GM12878 (cell line): ENCODE measurements around the gene ZNF124. TPM values are rescaled to one million over a fixed set of nuclear protein-coding genes. Genes with fewer than 3 reads are reported as not detected.

Experiments
- ATAC-seq: fragments of 200-7000 bp; cut with Tn5 transposase; 3 replicates; pipeline ENCODE4 v1.9.1; 2020; ENCODE audit warnings: mild to moderate bottlenecking, moderate library complexity
- BruUV-seq: library from RNA; stranded (reverse); fragments of 400-500 nt; replicated peaks from 2 replicates; lab custom pipeline; 2021; lab: Mats Ljungman, UMichigan
- CTCF ChIA-PET: fragments of 300-600 bp; sonication (Branson Sonifier 250); formaldehyde crosslinking; extraction: SDS; loops from one replicate; lab custom pipeline; 2021; ENCODE audit warnings: inconsistent platforms; lab: Yijun Ruan, JAX
- POLR2A ChIA-PET: fragments of 350-600 bp; formaldehyde crosslinking; extraction: SDS; loops from one replicate; lab custom pipeline; 2021; ENCODE audit warnings: inconsistent platforms; lab: Charles Lee
- RAD21 ChIA-PET: fragments of 300-600 bp; sonication (Branson Sonifier 250); formaldehyde crosslinking; loops from one replicate; lab custom pipeline; 2023; ENCODE audit warnings: antibody characterized with exemption; ENCODE audit not compliant: unreplicated experiment; lab: Charles Lee
- SMC1A ChIA-PET: fragments of 300-600 bp; sonication (Branson Sonifier 250); formaldehyde crosslinking; loops from one replicate; lab custom pipeline; 2023; ENCODE audit not compliant: unreplicated experiment, uncharacterized antibody; lab: Charles Lee
- DNase-seq: peaks from one replicate; pipeline ENCODE4 v3.0.0-alpha.2; 2011; ENCODE audit warnings: low read depth, low spot score
- FAIRE-seq: peaks from 3 replicates; lab custom pipeline; 2011; peaks lifted over from hg19 to GRCh38; lab: Jason Lieb, UNC
- H2AFZ ChIP-seq: 2 replicates; pipeline ENCODE4 v1.6.0; 2011; ENCODE audit warnings: low read depth, low read length, control low read depth; ENCODE audit not compliant: control insufficient read depth
- H3K27ac ChIP-seq: 2 replicates; pipeline ENCODE4 v1.5.1; 2011; ENCODE audit warnings: control low read depth; ENCODE audit not compliant: control insufficient read depth, insufficient read depth
- H3K27me3 ChIP-seq, 2 experiments: replicated peaks in 1 of 2; 2 replicates each; pipeline versions ENCODE4 v1.6.0 to v1.6.1; 2011; ENCODE audit warnings: low read length in 1 of 2; ENCODE audit not compliant: control insufficient read depth in 2 of 2, insufficient read depth in 2 of 2
- H3K36me3 ChIP-seq, 2 experiments: 2 replicates each; pipeline ENCODE4 v1.5.1; 2011; ENCODE audit warnings: low read length in 1 of 2; ENCODE audit not compliant: control insufficient read depth in 2 of 2, insufficient read depth in 2 of 2
- H3K4me1 ChIP-seq: 2 replicates; pipeline ENCODE4 v1.6.1; 2011; ENCODE audit warnings: mild to moderate bottlenecking, low read length, moderate library complexity, mixed read lengths; ENCODE audit not compliant: control insufficient read depth, insufficient read depth
- H3K4me2 ChIP-seq: 2 replicates; pipeline ENCODE4 v1.6.0; 2011; ENCODE audit warnings: control low read depth; ENCODE audit not compliant: control insufficient read depth, insufficient read depth
- H3K4me3 ChIP-seq: fragments of 200-600 bp; sonication (generic); 2 replicates; pipeline ENCODE4 v1.5.1; 2016
- H3K79me2 ChIP-seq: 2 replicates; pipeline ENCODE4 v1.6.0; 2011; ENCODE audit warnings: low read length; ENCODE audit not compliant: control insufficient read depth, insufficient read depth
- H3K9ac ChIP-seq: 2 replicates; pipeline ENCODE4 v1.8.0; 2011; ENCODE audit warnings: low read length, control low read depth, mixed read lengths; ENCODE audit not compliant: control insufficient read depth, insufficient read depth
- H3K9me3 ChIP-seq: replicated peaks from 3 replicates; pipeline ENCODE4 v1.5.1; 2011; ENCODE audit warnings: mild to moderate bottlenecking, low read length; ENCODE audit not compliant: control insufficient read depth, insufficient read depth
- H4K20me1 ChIP-seq: 2 replicates; pipeline ENCODE4 v1.6.0; 2011; ENCODE audit not compliant: control insufficient read depth, insufficient read depth
- ATF7 ChIP-seq: fragments of 450-650 bp; IDR thresholded peaks from 2 replicates; pipeline ENCODE4 v1.6.1; 2016; ENCODE audit warnings: low read depth, mild to moderate bottlenecking
- EP300 ChIP-seq, 2 experiments: fragments of 150-350 bp in 1 of 2; IDR thresholded peaks; 2 replicates each; pipeline ENCODE4 v1.6.1; 2011 to 2012; ENCODE audit warnings: low read depth in 2 of 2, low read length in 2 of 2, borderline replicate concordance in 1 of 2, improper control_type of control experiment in 1 of 2, inconsistent platforms in 1 of 2; ENCODE audit not compliant: control insufficient read depth in 1 of 2
- IKZF2 ChIP-seq, 2 experiments: fragments of 450-650 bp; IDR thresholded peaks; 2 replicates each; pipeline ENCODE4 v1.6.1; 2017; ENCODE audit warnings: mild to moderate bottlenecking in 2 of 2, moderate library complexity in 2 of 2
- JUNB ChIP-seq: IDR thresholded peaks from 2 replicates; pipeline ENCODE4 v1.6.1; 2016; ENCODE audit warnings: antibody characterized with exemption, mild to moderate bottlenecking
- JUND ChIP-seq: IDR thresholded peaks from 2 replicates; pipeline ENCODE4 v1.6.1; 2012; ENCODE audit warnings: low read depth, mild to moderate bottlenecking, low read length, improper control_type of control experiment, moderate library complexity
- MTA2 ChIP-seq: fragments of 450-650 bp; IDR thresholded peaks from 2 replicates; pipeline ENCODE4 v1.6.1; 2016; ENCODE audit warnings: low read depth, mild to moderate bottlenecking, moderate library complexity
- NFIC ChIP-seq: IDR thresholded peaks from 2 replicates; pipeline ENCODE4 v1.6.1; 2012; ENCODE audit warnings: low read depth, mild to moderate bottlenecking, inconsistent platforms, low read length, moderate library complexity
- RUNX3 ChIP-seq: IDR thresholded peaks from 2 replicates; pipeline ENCODE4 v1.6.1; 2012; ENCODE audit warnings: low read length, inconsistent platforms
- SP1 ChIP-seq: IDR thresholded peaks from one replicate; pipeline ENCODE4 v1.6.1; 2011; ENCODE audit warnings: low read depth, low read length
- SRF ChIP-seq, 2 experiments: IDR thresholded peaks; 2 replicates each; pipeline ENCODE4 v1.6.1; 2011; ENCODE audit warnings: low read depth in 2 of 2, low read length in 2 of 2, mild to moderate bottlenecking in 1 of 2, moderate library complexity in 1 of 2
- ZNF24 ChIP-seq: fragments of 450-650 bp; IDR thresholded peaks from 2 replicates; pipeline ENCODE4 v1.6.1; 2017; ENCODE audit warnings: antibody characterized with exemption, mild to moderate bottlenecking
- WGBS: methylation state at CpG from one replicate; pipeline ENCODE4 v1.1.6; 2016; ENCODE audit warnings: low lambda C conversion rate; ENCODE audit not compliant: insufficient replicate concordance, insufficient coverage; ENCODE audit errors: missing lambda C conversion rate; 5-methylcytosine and 5-hydroxymethylcytosine counted together
- in situ Hi-C: fragments of 300-500 bp; cut with MboI; formaldehyde crosslinking; loops from 9 replicates; pipeline ENCODE4 v1.14.3; 2018; ENCODE audit warnings: mixed read lengths
- intact Hi-C: fragments of 100-400 bp; cut with micrococcal nuclease; formaldehyde crosslinking; loops from one replicate; pipeline ENCODE4 v1.14.2; 2022; ENCODE audit not compliant: unreplicated experiment
- polyA plus RNA-seq, 11 experiments: library from polyadenylated mRNA; depleted of rRNA in 4 of 11; unstranded in 6 of 11; stranded (reverse) in 5 of 11; fragments of >200 nt; fragmentation: Nextera tagmentation in 4 of 11; fragmentation: Illumina TruSeq in 1 of 11; extraction: Ambion mirVana in 4 of 11; extraction: Trizol in 1 of 11; gene quantifications; 1 replicate in 1 of 11; 2 replicates in 10 of 11; pipeline versions ENCODE4 v1.2.1 to v1.2.3, GENCODE V29; 2011 to 2016; ENCODE audit warnings: inconsistent platforms in 2 of 11, missing spikeins in 2 of 11, low read depth in 1 of 11
- total RNA-seq, 4 experiments: library from RNA; depleted of rRNA in 3 of 4; stranded (reverse); fragments of >200 nt in 3 of 4; fragmentation: Illumina TruSeq in 1 of 4; extraction: Trizol in 1 of 4; gene quantifications; 2 replicates each; pipeline versions ENCODE4 v1.2.1 to v1.2.3, GENCODE V29; 2013 to 2021
- TF ChIP-seq, protein P1 (sequence below): IDR thresholded peaks from 2 replicates; pipeline ENCODE4 v1.6.1; 2012; ENCODE audit warnings: mild to moderate bottlenecking, low read depth, low read length
- TF ChIP-seq, protein P2 (sequence below): IDR thresholded peaks from 2 replicates; pipeline ENCODE4 v1.6.1; 2011; ENCODE audit warnings: mild to moderate bottlenecking, low read depth, low read length, moderate library complexity; ENCODE audit not compliant: insufficient replicate concordance
- TF ChIP-seq, protein P3 (sequence below): fragments of 450-650 bp; IDR thresholded peaks from 2 replicates; pipeline ENCODE4 v1.6.1; 2016; ENCODE audit warnings: mild to moderate bottlenecking

ZNF124 gene
- total and polyA plus RNA-seq, 10 of the 15 experiments (the other 5 are each of a cell fraction or from before 2014, with no cell fraction given) = 6.8 to 37.5 (median 12.5) TPM

DNA sequence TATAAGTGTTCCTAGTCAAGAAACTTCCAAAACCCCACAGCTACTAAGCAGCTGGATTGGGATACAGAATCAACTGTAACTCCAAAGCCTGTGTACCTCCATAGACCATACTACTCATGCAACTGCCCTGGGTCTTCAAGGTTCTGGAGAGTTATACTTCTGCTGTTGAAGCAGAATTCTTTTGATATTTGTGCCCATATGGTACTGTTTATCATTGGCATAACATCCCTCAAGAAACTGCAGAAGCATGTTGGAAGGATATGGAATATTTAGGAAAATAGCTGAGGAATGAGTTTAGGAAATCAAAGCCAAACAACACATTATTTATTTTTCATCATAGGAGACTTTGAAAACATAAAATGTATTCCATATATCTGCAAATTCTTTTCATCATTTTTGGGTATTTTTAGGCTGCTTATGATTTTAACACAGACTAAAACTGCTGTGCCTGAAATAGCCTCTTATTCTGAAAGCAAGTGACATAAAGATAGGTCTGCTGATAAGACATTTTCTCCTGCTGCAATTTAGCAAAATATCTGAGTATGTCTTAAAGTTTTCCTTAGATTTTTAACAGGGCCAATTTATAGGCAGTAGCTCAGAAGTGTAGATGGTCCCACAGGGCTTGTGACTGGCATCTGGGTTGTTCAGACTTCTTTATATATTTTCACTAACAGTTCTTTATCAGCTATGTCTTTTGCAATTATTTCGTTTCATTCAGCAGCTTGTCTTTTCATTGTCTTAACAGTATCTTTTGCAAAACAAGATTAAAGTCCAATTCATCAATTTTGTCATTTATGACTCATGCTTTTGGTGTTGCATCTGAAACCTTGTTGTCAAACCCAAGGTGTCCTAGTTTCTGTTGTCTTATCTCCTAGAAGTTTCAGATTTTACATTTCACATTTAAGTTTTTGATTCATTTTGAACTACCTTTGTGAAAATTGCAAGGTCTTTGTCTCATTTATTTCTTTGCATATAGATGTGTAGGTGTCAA is 41.1 kb upstream of the ZNF124 start:
- H3K27ac ChIP-seq = no peak overlapping the region; the same call in 1 of the 2 replicates
- in situ Hi-C loops (no loop called here), intact Hi-C loops (loop anchor here (5.0 to 10.0 kb wide), 3 partner anchors 104 to 272 kb away; no protein-coding TSS in a partner anchor)
- H3K36me3 ChIP-seq = no peaks in the 10 kb centered on the region
- FAIRE-seq = peak; percentile 68
- H3K27me3 ChIP-seq = no peaks in the 10 kb centered on the region
- ChIA-PET POLR2A (interaction anchor here (0.6 to 2.1 kb wide), 6 partner anchors 9 to 253 kb away, joined by 3 to 6 read pairs (median 4); no protein-coding TSS in a partner anchor), RAD21 (interaction anchor here (0.8 to 1.6 kb wide), 8 partner anchors 9 to 177 kb away, joined by 3 to 9 read pairs (median 4); no protein-coding TSS in a partner anchor), CTCF (interaction anchor here (1.0 to 1.8 kb wide), 5 partner anchors 69 to 274 kb away, joined by 3 to 6 read pairs (median 3); no protein-coding TSS in a partner anchor), SMC1A (interaction anchor here (0.7 to 1.9 kb wide), 15 partner anchors 44 to 364 kb away, joined by 3 to 6 read pairs (median 3); partner anchors contain the start of gene ZNF496)
- H3K9me3 ChIP-seq = no peaks in the 10 kb centered on the region; the same call in 2 of the 3 replicates
- no peak overlapping the region for H2AFZ ChIP-seq
- BruUV-seq = no TSS peak
- no peak for DNase-seq
- peak; percentile 6 for ATAC-seq
- peaks cover 27% of the 10 kb centered on the region for H3K79me2 ChIP-seq
- no peak overlapping the region for H3K4me3 ChIP-seq
- H3K9ac ChIP-seq = no peak overlapping the region
- H4K20me1 ChIP-seq = no peaks in the 10 kb centered on the region
- H3K4me1 ChIP-seq = peaks cover 21% of the 10 kb centered on the region
- 84% methylated on average over 1 of the region's 1 CpG for WGBS
- H3K4me2 ChIP-seq = peak overlapping the region; percentile 11
- TF ChIP-seq ZNF24 (0 out of 2 replicates have a peak, but pooled peaks have one; percentile 16), IKZF2 (IDR thresholded peaks at IDR 0.05) (peak in 1 of 2 experiments; percentile 27; a peak in 2 of 4 replicates), JUND (0 out of 2 replicates have a peak, but pooled peaks have one; percentile 11), EP300 (IDR thresholded peaks at IDR 0.05; ENCODE audit: borderline replicate concordance in 1 of 2, control insufficient read depth in 1 of 2, low read depth in 2 of 2, low read length in 2 of 2) (peak in 1 of 2 experiments; percentile 34; a peak in 2 of 4 replicates), SP1 (no peak), RUNX3 (peak; percentile 18; the same call in 1 of the 2 replicates), MTA2 (peak; percentile 73; the same call in 1 of the 2 replicates), NFIC (0 out of 2 replicates have a peak, but pooled peaks have one; percentile 22), ATF7 (peak; percentile 92), SRF (IDR thresholded peaks at IDR 0.05; ENCODE audit: low read depth in 2 of 2, low read length in 2 of 2) (no peak), JUNB (peak; percentile 57)
- TF ChIP-seq, protein P1, sequence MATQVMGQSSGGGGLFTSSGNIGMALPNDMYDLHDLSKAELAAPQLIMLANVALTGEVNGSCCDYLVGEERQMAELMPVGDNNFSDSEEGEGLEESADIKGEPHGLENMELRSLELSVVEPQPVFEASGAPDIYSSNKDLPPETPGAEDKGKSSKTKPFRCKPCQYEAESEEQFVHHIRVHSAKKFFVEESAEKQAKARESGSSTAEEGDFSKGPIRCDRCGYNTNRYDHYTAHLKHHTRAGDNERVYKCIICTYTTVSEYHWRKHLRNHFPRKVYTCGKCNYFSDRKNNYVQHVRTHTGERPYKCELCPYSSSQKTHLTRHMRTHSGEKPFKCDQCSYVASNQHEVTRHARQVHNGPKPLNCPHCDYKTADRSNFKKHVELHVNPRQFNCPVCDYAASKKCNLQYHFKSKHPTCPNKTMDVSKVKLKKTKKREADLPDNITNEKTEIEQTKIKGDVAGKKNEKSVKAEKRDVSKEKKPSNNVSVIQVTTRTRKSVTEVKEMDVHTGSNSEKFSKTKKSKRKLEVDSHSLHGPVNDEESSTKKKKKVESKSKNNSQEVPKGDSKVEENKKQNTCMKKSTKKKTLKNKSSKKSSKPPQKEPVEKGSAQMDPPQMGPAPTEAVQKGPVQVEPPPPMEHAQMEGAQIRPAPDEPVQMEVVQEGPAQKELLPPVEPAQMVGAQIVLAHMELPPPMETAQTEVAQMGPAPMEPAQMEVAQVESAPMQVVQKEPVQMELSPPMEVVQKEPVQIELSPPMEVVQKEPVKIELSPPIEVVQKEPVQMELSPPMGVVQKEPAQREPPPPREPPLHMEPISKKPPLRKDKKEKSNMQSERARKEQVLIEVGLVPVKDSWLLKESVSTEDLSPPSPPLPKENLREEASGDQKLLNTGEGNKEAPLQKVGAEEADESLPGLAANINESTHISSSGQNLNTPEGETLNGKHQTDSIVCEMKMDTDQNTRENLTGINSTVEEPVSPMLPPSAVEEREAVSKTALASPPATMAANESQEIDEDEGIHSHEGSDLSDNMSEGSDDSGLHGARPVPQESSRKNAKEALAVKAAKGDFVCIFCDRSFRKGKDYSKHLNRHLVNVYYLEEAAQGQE = no peak
- TF ChIP-seq, protein P2, sequence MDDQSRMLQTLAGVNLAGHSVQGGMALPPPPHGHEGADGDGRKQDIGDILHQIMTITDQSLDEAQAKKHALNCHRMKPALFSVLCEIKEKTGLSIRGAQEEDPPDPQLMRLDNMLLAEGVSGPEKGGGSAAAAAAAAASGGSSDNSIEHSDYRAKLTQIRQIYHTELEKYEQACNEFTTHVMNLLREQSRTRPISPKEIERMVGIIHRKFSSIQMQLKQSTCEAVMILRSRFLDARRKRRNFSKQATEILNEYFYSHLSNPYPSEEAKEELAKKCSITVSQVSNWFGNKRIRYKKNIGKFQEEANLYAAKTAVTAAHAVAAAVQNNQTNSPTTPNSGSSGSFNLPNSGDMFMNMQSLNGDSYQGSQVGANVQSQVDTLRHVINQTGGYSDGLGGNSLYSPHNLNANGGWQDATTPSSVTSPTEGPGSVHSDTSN = peak; percentile 70
- TF ChIP-seq, protein P3, sequence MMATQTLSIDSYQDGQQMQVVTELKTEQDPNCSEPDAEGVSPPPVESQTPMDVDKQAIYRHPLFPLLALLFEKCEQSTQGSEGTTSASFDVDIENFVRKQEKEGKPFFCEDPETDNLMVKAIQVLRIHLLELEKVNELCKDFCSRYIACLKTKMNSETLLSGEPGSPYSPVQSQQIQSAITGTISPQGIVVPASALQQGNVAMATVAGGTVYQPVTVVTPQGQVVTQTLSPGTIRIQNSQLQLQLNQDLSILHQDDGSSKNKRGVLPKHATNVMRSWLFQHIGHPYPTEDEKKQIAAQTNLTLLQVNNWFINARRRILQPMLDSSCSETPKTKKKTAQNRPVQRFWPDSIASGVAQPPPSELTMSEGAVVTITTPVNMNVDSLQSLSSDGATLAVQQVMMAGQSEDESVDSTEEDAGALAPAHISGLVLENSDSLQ = peak; percentile 53
